AG04450 (cell line): Measurements from ENCODE around the gene KLF18. TPM values are rescaled to one million over a fixed set of nuclear protein-coding genes. Genes with fewer than 3 reads are reported as not detected.
"Not testable (repeated sequence)": the region's sequence is repeated elsewhere in the genome, so short reads cannot be mapped to it uniquely, and the experiment has no call there.

Experiments used
- CTCF ChIA-PET: fragments of 300-600, 350-600 bp; formaldehyde crosslinking; extraction: SDS; loops from one replicate; lab custom pipeline; 2022; ENCODE audit warnings: antibody characterized with exemption, inconsistent platforms; lab: Charles Lee
- POLR2A ChIA-PET: fragments of 350-600 bp; formaldehyde crosslinking; extraction: SDS; loops from one replicate; lab custom pipeline; 2021; ENCODE audit warnings: antibody characterized with exemption, inconsistent platforms; lab: Yijun Ruan, JAX
- DNase-seq: peaks from one replicate; pipeline ENCODE4 v3.0.0-alpha.2; 2011; ENCODE audit warnings: low read depth, low spot score
- H3K27ac ChIP-seq: one replicate; pipeline ENCODE4 v1.5.1; 2012; ENCODE audit warnings: low read depth, low read length, control low read depth
- H3K27me3 ChIP-seq: one replicate; pipeline ENCODE4 v1.6.0; 2012; ENCODE audit warnings: low read length; ENCODE audit not compliant: control insufficient read depth, insufficient read depth
- H3K4me3 ChIP-seq: 2 replicates; pipeline ENCODE4 v1.5.1; 2011; ENCODE audit warnings: mild to moderate bottlenecking, low read depth, low read length, control low read depth
- H3K9me3 ChIP-seq: 2 replicates; pipeline ENCODE4 v1.5.1; 2012; ENCODE audit warnings: low read length; ENCODE audit not compliant: control insufficient read depth, insufficient read depth
- CTCF ChIP-seq: IDR thresholded peaks from 2 replicates; pipeline ENCODE4 v1.5.1; 2011; ENCODE audit warnings: low read depth, low read length, control low read depth, inconsistent platforms
- polyA plus RNA-seq: library from polyadenylated mRNA; depleted of rRNA; stranded (reverse); fragments of >200 nt; gene quantifications from 2 replicates; pipeline ENCODE4 v1.2.3, GENCODE V29; 2011

KLF18 gene
- polyA plus RNA-seq, 1 experiment = not detected

- no peak for DNase-seq
- CTCF ChIA-PET = no interaction called here
- H3K4me3 ChIP-seq = no peak overlapping the region
- no peak overlapping the region for H3K27ac ChIP-seq
- POLR2A ChIA-PET = no interaction called here
- TF ChIP-seq CTCF = no peak
- peaks cover 14% of the 10 kb centered on the region for H3K27me3 ChIP-seq
- peaks cover 6% of the 10 kb centered on the region; the same call in 1 of the 2 replicates for H3K9me3 ChIP-seq
Observed at GRCh38 chr1:44151332-44151731, 9.9 kb upstream of the KLF18 start.

- Histone ChIP-seq H3K27me3 (peaks cover 14% of the 10 kb centered on the region), H3K9me3 (peaks cover 15% of the 10 kb centered on the region), H3K4me3 (no peak overlapping the region), H3K27ac (no peak overlapping the region)
- POLR2A ChIA-PET = no interaction called here
- TF ChIP-seq CTCF = no peak
- CTCF ChIA-PET = no interaction called here
- no peak for DNase-seq
Observed at GRCh38 chr1:44147582-44147981, 6.2 kb upstream of the KLF18 start.

- CTCF ChIA-PET = no interaction called here
- POLR2A ChIA-PET = no interaction called here
Observed at GRCh38 chr1:44146536-44147361, 5.3 kb upstream of the KLF18 start.

GRCh38 chr1:44144962-44145756 is 3.7 kb upstream of the KLF18 start:
- no peaks in the 10 kb centered on the region for H3K27me3 ChIP-seq
- no peak for TF ChIP-seq CTCF
- H3K9me3 ChIP-seq = peaks cover 15% of the 10 kb centered on the region
- ChIA-PET CTCF (no interaction called here), POLR2A (no interaction called here)
- H3K4me3 ChIP-seq = no peak overlapping the region
- H3K27ac ChIP-seq = no peak overlapping the region
- DNase-seq = no peak

More at GRCh38 chr1:44146536-44147361, 5.3 kb upstream of the KLF18 start:
- Histone ChIP-seq H3K4me3 (no peak overlapping the region), H3K27ac (no peak overlapping the region), H3K9me3 (peaks cover 15% of the 10 kb centered on the region), H3K27me3 (peaks cover 9% of the 10 kb centered on the region)
- TF ChIP-seq CTCF = no peak
- DNase-seq = no peak

- POLR2A ChIA-PET, H3K4me3 ChIP-seq, H3K9me3 ChIP-seq, H3K27ac ChIP-seq, CTCF ChIA-PET, H3K27me3 ChIP-seq, DNase-seq: not testable (repeated sequence)
Observed at GRCh38 chr1:44139565-44139964, 1.9 kb downstream of the KLF18 start.
